ENCODE measurements around the gene NPAS3.

DNA sequence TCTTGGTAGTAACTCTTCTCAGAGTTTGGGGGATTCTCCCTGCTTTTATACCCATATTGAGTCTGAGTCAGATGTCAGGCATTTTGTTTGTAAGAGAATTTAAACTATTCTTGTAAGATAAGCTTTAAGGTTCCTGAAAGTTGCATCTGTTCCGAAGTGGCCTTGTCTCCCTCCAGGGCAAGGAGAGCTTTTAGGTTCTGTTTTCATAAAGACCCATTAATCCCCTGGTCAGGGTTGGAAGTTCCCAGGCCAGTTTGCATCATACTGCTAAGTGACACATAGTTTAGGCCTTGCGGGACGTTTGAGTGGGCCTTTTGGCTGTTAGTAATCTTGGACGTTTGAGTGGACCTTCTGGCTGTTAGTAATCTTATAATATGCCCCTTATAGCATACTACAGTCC lies 396.7 kb downstream of the NPAS3 start:
- TF ChIP-seq EZH2 (IDR thresholded peaks at IDR 0.05; ENCODE audit: low read length, unreplicated experiment), result no peak
- TF ChIP-seq, protein P1, sequence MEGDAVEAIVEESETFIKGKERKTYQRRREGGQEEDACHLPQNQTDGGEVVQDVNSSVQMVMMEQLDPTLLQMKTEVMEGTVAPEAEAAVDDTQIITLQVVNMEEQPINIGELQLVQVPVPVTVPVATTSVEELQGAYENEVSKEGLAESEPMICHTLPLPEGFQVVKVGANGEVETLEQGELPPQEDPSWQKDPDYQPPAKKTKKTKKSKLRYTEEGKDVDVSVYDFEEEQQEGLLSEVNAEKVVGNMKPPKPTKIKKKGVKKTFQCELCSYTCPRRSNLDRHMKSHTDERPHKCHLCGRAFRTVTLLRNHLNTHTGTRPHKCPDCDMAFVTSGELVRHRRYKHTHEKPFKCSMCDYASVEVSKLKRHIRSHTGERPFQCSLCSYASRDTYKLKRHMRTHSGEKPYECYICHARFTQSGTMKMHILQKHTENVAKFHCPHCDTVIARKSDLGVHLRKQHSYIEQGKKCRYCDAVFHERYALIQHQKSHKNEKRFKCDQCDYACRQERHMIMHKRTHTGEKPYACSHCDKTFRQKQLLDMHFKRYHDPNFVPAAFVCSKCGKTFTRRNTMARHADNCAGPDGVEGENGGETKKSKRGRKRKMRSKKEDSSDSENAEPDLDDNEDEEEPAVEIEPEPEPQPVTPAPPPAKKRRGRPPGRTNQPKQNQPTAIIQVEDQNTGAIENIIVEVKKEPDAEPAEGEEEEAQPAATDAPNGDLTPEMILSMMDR (conservative IDR thresholded peaks at IDR 0.05; ENCODE audit: low read depth, low read length), result no peak
- no peak for TF ChIP-seq EZH2phosphoT487 (IDR thresholded peaks at IDR 0.05; ENCODE audit: borderline replicate concordance, low read length)

Measured in PC-3 (cell line).